Measurements from ENCODE around the gene PCBP3. TPM values are rescaled to one million over a fixed set of nuclear protein-coding genes. Genes with fewer than 3 reads are reported as not detected.

PCBP3 gene
- total and polyA plus RNA-seq, 2 donors (not counting 3 experiments of a cell fraction or from before 2014, with no cell fraction given): 0.06 to 1.1 TPM

DNA sequence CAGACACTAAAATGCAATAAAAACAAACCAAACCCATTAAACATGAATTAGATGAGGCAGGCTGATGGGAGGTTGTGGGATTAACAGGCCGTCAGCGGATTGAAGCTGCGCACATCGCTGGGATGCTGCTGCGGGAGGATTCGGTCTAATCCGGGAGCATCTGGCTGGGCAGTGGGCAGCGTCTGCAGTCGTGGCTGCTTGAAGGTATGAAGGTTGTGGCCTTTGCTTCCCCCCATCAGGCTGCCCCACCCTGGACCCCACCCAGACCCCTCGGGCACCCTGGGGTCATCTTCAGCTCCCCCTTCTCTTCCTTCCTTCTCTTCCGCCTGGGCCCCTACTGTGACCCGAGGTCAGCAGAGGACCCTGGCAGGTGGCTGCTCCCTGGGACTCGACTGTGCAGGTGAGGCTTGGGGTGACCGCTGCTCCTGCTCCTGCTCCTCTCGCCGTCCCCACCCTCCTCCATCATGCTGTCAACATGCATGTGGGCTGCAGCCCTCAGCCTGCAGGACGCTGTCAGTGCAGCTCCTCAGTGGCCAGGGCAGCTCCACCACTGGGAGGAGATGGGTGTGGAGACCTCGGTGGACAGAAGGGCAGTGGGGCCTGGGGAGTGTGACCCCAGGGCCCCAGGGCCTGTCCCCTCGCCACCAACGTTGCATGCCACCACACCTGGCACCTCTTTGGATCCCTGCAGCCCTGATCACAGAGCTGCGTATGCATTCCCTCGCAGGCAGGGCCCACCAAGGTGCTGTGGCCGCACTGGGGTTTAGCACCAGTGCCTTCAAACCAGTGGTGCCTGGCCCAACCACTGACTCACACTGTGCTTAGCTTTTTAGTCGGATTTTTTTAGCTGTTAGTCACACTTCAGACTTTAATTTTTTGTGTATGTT lies 225.8 kb downstream of the PCBP3 start:
- no peak for DNase-seq (ENCODE audit: low read depth, low spot score)
- Histone ChIP-seq H4K20me1 (replicated peaks; ENCODE audit: control insufficient read depth, extremely low read depth, insufficient read depth, low read length) (no peaks in the 10 kb centered on the region), H2AFZ (ENCODE audit: low read depth, low read length) (no peak overlapping the region), H3K27ac (ENCODE audit: insufficient read depth, low read depth, low read length) (no peak overlapping the region), H3K4me3 (replicated peaks in 1 of 3; ENCODE audit: insufficient read depth in 1 of 3, low read depth in 1 of 3, low read length in 3 of 3) (no peak overlapping the region), H3K9ac (replicated peaks; ENCODE audit: extremely low read depth, insufficient read depth, low read length) (no peak overlapping the region), H3K9me3 (replicated peaks; ENCODE audit: control insufficient read depth, insufficient read depth, low read length) (no peaks in the 10 kb centered on the region), H3K79me2 (ENCODE audit: control insufficient read depth, insufficient read depth, low read length) (no peaks in the 10 kb centered on the region), H3K4me1 (ENCODE audit: control insufficient read depth, extremely low read depth, insufficient read depth, low read length) (no peaks in the 10 kb centered on the region), H3K27me3 (ENCODE audit: control insufficient read depth in 2 of 2, insufficient read depth in 2 of 2, low read length in 2 of 2) (no peaks in the 10 kb centered on the region), H3K36me3 (ENCODE audit: control insufficient read depth in 2 of 2, extremely low read depth in 1 of 2, insufficient read depth in 2 of 2, low read length in 2 of 2) (no peaks in the 10 kb centered on the region), H3K9me1 (replicated peaks; ENCODE audit: control insufficient read depth, extremely low read depth, insufficient read depth, low read length) (no peaks in the 10 kb centered on the region), H3K4me2 (ENCODE audit: insufficient read depth, low read length) (no peak overlapping the region)
- no TSS peak for BruUV-seq (replicated peaks)
- intact Hi-C loops (cut with micrococcal nuclease) (no loop called here), dilution Hi-C loops (cut with MboI; ENCODE audit: extremely low pct_ligation_motif_present, low sequenced_read_pairs) (no loop called here)
- POLR2A ChIA-PET: no interaction called here
- FAIRE-seq: no peak
- TF ChIP-seq POLR2AphosphoS5 (IDR thresholded peaks at IDR 0.05; ENCODE audit: insufficient read depth, low read depth, low read length) (no peak), FOS (IDR thresholded peaks at IDR 0.05; ENCODE audit: borderline replicate concordance, insufficient read depth, low read length) (no peak), JUN (IDR thresholded peaks at IDR 0.05; ENCODE audit: borderline replicate concordance, insufficient read depth, insufficient read length, low read depth) (no peak), POLR2A (IDR thresholded peaks at IDR 0.05; ENCODE audit: low read depth, low read length) (no peak), MYC (IDR thresholded peaks at IDR 0.05; ENCODE audit: low read depth, low read length) (no peak), GATA2 (IDR thresholded peaks at IDR 0.05; ENCODE audit: insufficient read depth, insufficient read length, low read depth, low read length) (no peak), EZH2 (IDR thresholded peaks at IDR 0.05; ENCODE audit: borderline replicate concordance, low read depth, low read length, severe bottlenecking) (no peak)
- TF ChIP-seq, protein P1, sequence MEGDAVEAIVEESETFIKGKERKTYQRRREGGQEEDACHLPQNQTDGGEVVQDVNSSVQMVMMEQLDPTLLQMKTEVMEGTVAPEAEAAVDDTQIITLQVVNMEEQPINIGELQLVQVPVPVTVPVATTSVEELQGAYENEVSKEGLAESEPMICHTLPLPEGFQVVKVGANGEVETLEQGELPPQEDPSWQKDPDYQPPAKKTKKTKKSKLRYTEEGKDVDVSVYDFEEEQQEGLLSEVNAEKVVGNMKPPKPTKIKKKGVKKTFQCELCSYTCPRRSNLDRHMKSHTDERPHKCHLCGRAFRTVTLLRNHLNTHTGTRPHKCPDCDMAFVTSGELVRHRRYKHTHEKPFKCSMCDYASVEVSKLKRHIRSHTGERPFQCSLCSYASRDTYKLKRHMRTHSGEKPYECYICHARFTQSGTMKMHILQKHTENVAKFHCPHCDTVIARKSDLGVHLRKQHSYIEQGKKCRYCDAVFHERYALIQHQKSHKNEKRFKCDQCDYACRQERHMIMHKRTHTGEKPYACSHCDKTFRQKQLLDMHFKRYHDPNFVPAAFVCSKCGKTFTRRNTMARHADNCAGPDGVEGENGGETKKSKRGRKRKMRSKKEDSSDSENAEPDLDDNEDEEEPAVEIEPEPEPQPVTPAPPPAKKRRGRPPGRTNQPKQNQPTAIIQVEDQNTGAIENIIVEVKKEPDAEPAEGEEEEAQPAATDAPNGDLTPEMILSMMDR (IDR thresholded peaks at IDR 0.05; ENCODE audit: extremely low read depth in 1 of 2, insufficient read depth in 1 of 2, low read depth in 1 of 2, low read length in 2 of 2): no peak
- TF ChIP-seq, protein P2, sequence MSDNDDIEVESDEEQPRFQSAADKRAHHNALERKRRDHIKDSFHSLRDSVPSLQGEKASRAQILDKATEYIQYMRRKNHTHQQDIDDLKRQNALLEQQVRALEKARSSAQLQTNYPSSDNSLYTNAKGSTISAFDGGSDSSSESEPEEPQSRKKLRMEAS (IDR thresholded peaks at IDR 0.05; ENCODE audit: insufficient read depth, insufficient read length): no peak
- CTCF ChIA-PET: interaction anchor here (2.1 kb wide), 1 partner anchor 11 kb away, joined by 5 read pairs; no protein-coding TSS in a partner anchor

Measured in endothelial cell of umbilical vein (primary cell).